ENCODE data around the gene PITPNM3.

PITPNM3 gene

GRCh38 chr17:6462692-6463091 lies 93.7 kb downstream of the PITPNM3 start:
- no peak for DNase-seq (ENCODE audit: low spot score)

- DNase-seq (ENCODE audit: low spot score): no peak
Measured at GRCh38 chr17:6461792-6462524, 94.4 kb downstream of the PITPNM3 start.

- DNase-seq (ENCODE audit: low spot score): no peak
Measured at GRCh38 chr17:6461246-6461645, 95.1 kb downstream of the PITPNM3 start.

DNA sequence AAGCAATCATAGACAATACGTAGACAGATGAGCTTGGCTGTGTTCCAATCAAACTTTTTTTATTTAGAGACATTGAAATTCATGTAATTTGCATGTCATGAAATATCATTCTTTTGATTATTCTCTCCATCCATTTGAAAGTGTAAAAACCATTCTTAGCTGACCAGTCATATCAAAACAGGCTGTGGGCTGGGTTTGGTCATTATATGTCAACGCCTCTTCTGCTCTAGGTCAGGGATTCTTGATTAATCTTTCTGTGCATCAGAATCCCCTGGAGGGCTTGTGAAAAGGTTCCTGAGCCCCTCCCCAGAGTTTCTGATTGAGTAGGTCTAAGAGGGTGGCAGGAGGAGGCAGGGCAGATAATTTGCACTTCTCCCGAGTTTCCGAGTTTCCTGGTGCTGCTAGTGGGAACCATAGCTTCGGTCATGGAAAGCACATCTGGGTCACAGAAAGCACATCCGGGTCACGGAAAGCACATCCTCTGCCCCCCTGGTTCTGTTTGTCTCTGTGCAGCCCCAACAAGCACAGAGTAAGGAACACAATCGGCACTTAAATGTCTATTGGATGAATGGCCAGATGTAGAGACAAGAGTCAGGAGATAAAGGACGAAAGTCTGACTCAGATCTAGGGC lies 95.7 kb downstream of the PITPNM3 start:
- no peak for DNase-seq (ENCODE audit: low spot score)

DNA sequence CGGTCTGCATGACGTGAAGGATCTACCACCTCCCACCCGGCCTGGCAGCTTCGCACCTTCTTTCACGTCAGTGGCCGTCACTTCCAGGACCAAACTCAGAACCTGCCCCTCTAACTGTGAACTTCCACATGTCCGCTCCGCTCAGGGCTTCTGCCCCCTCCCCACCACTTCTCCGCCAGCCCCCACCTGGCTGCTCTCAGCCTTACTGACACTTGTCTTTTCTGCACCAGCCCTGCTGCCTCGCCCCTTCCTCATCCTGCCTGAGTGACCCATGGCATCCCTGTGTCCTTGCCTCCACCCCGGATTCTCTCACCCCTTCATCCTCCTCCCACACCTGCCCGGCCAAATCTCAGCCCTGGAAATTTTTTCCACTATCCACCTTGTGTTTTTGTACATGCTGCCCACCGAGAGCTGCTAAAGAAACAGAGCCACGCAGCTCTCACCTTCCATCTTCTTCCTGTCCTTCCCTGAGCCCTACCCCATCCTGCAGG lies 97.8 kb downstream of the PITPNM3 start:
- no peak for DNase-seq (ENCODE audit: low spot score)

GRCh38 chr17:6457688-6458459 lies 98.5 kb downstream of the PITPNM3 start:
- DNase-seq (ENCODE audit: low spot score): no peak

GRCh38 chr17:6456914-6457687 lies 99.3 kb downstream of the PITPNM3 start:
- DNase-seq (ENCODE audit: low spot score): no peak

GRCh38 chr17:6456321-6456720 lies 100.0 kb downstream of the PITPNM3 start:
- no peak for DNase-seq (ENCODE audit: low spot score)

DNA sequence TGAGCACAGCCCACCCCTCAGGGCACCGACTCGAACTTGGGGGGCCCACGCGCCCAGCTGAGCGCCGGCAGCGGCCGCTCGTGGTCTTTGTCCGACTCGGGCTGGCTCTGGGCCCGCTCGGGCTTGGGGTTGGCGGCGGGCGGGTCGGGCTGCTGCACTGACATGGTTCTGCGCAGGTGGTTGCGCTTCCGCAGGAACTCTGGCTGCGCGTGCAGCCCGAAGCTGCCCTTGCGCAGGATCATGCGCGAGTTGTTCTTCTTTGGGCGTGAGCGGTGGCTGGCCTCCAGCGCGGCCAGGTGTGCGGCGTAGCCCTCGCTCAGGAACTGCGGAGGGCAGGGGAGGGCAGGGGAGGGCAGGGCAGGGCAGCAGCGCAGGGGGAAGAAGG lies 101.0 kb downstream of the PITPNM3 start:
- DNase-seq (ENCODE audit: low spot score): no peak

DNA sequence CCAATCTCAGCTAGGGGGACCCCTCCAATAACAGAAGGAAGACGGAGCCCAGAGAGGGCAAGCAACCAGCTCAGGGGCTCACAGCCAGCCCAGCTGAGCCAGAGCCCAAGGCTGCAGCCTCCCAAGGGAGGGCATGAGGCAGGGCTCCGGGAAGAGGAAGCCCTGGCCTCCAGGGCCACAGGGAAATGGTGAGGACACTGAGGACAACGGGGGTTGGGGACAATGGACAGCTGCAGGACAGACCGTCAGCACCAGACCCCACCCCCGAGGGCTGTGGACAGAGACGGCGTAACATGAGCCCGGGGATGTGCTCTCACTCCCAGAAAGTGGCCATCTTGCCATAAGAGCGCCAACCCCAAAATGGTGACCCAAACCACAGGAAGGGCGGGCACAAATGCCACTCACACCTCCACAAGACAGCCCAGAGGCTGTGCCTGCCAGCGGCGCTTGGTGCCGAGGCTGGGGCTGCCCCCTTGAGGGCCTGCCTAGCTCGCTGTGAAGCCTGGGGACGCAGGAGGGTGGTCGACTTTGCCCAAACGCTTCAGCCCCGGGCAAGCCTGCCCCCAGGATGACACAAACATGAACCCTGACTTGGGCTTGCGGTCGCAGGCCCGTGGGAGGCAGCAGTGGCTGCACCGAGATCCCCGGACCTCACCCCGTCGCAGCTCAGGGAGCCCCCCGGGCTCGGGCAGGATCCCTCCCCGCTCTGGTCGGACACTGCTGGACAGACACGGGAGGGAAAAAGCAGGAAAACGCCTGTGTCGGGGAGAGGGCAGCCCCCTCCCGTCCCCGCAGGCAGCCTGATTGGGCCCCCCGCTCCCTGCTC lies 101.6 kb downstream of the PITPNM3 start:
- DNase-seq (ENCODE audit: low spot score): no peak

DNA sequence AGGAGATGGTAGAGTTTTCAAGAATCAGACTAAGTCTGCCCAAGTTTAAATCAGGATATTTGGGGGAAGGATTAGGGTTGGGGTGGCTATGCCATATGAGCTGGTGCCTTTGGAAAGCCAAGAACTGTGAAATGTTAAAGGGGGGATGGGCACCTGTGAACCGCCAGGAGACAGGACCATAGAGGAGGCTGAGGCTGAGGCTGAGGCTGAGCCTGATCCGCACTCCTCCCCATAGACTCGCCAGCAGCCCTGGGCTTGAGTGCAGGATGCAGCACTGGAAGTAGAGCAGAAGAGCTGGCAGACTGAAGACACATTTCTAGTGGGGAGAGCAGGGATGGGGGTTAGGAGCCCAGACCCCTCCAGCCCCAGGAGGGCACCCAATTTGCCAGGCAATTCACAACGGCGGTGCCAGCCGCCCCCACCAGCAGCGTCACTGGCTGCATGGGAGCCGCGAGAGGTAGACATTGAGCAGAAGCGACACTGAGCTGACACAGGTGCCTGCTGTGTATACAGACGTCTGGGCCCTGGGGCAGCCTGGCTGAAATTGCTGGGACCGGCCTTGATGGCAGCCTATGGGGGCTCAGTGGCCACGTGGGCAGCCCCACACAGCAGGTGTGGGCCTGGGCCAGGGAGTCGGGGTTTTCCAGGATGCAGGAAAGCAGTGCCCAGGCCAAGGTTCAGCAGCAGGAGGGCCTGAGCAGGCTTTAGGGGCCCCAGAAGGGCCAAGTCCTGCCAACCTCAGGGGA lies 102.9 kb downstream of the PITPNM3 start:
- no peak for DNase-seq (ENCODE audit: low spot score)

DNA sequence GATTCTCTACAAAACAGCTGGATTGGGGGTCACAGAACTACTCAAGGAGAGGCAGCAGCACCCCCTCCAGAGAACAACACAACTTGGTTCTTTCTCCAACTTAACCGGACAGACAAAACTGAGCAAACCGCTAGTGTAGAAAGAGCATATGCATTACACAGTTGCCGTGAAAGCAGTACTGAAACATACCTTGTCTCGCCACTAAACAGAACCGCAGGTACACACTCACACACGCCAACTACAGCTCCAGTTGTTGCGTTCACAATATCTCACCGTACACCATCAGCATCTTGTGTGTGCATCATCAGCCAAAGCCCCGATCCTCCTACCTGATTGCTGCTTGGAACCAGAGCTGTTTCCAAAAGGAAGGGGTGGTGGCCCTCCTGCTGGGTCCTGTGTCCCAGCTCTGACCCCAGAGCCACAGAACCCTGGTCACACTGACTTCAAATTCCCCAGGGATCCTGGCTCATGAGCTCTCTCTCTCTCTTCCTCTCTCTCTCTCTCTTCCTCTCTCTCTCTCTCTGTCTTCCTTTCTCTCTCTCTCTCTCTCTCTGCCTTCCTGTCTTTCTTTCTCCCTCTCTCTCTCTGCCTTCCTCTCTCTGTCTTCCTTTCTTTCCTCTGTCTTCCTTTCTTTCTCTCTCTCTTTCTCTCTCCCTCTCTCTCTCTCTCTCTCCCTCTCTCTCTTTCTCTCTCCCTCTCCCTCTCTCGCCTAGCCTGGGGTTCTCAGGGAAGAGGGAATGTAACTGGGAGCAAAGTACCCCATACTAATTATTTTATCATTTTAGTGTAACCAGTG lies 103.7 kb downstream of the PITPNM3 start:
- no peak for DNase-seq (ENCODE audit: low spot score)

DNA sequence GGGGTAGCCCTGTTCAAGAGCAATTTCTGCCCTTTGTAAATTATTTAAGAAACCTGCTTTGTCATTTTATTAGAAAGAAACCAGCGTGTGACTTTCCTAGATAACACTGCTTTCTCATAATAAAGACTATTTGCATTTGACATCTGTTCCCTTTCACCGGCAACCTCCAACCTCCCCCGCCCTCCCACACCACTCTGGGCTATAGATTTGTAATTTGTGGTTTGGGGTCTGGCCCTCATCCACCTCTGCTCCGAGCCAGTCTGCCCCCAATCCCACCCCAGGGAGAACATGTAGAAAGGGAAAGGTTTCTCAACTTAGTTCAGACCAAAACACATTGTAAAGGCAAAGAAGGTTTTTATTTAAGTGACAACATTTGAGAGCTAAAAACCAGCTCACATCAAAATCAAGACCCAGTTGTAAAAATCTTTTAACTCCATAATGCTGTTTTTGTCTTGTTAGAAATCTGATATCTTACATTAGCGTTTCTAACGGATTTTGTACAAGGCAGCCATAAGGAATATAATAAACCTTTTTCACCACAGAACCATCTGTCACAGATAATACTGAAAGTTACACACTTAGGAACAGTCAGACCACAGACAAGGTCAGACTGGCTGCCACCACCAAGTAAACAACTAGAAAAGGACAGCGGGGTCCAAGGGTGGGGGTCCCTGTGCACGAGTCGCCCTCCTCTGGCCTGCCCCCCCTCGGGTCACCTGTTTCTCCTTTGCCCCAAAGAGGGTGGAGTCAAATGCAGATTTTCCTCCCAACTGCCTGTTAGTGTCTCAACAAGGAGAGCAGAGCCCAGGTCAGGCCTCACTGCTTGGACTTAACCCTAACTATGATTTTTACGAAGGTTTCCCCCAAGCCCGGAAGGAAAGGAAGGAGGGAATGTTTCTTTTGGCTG lies 105.2 kb downstream of the PITPNM3 start:
- no peak for DNase-seq (ENCODE audit: low spot score)

- no peak for DNase-seq (ENCODE audit: low spot score)
Measured at GRCh38 chr17:6449307-6449706, 107.0 kb downstream of the PITPNM3 start.

- DNase-seq (ENCODE audit: low spot score): no peak
Measured at GRCh38 chr17:6448473-6448872, 107.9 kb downstream of the PITPNM3 start.

GRCh38 chr17:6446516-6447100 lies 109.7 kb downstream of the PITPNM3 start:
- no peak for DNase-seq (ENCODE audit: low spot score)

- DNase-seq (ENCODE audit: low spot score): peak; percentile 11
Measured at GRCh38 chr17:6444571-6445335, 111.6 kb downstream of the PITPNM3 start.
